ENCODE data around the gene NAALADL2.

NAALADL2 gene

GRCh38 chr3:175001091-175001490 is 142.0 kb downstream of the NAALADL2 start:
- DNase-seq: no peak

GRCh38 chr3:175002732-175003143 is 143.6 kb downstream of the NAALADL2 start:
- DNase-seq: no peak

DNA sequence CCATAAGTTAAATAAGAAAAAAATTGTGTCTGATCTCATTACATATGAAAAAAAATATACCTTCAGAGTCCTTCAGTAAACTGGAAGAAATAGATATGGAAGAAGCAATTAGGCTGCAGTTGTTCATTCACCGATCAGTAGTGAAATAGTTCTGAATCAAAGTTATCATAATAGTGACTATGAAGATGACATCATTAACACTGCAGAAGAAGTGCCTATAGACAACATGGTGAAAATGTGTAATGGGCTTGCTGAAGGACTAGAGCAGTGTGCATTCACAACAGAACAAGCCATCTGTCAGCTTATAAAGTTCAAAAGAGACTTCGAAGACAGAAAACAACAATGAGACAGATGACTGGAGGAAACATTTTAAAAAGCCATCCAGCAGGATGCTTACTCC is 144.5 kb downstream of the NAALADL2 start:
- no peak for DNase-seq

DNA sequence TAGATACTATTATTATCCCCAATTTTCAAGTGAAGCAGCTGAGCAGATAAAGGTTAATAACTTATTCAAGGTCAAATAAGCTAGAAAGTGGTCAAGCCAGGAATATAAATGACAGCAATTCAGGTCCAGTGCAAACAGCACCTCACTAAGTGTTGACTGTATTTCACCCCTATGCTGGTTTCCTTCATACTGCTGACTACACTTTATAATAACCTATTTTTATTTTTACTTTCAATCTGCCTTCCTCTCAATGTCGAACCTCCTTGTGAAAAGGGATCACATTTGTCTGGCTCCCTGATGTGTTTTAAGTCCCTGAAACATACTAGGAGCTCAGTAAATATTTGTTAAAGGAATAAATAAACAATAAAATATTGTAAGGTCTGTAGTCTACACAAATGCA is 146.1 kb downstream of the NAALADL2 start:
- DNase-seq: no peak

DNA sequence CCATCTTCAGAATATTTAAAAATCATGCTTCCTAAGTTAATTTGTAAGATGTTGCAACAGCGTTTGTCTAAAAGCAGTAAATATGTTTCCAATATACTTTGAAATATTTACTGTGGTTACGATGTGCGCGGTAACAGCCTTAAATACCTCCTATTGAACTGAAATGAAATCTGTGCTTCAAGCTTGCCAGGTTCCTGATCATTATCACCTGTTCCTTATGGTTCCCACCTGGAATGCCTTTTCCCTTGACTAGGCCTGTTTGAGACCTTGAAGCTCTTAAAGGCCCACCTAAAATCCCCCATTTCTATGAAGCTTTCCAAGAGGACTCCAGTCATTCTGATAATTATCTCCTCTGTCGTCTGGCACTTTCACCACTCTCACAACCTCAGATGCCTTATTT is 146.7 kb downstream of the NAALADL2 start:
- no peak for DNase-seq

- no peak for DNase-seq
These were observed 148.2 kb downstream of the NAALADL2 start for GRCh38 chr3:175007306-175007705.

- DNase-seq: no peak
These were observed 150.2 kb downstream of the NAALADL2 start for GRCh38 chr3:175009295-175009694.

DNA sequence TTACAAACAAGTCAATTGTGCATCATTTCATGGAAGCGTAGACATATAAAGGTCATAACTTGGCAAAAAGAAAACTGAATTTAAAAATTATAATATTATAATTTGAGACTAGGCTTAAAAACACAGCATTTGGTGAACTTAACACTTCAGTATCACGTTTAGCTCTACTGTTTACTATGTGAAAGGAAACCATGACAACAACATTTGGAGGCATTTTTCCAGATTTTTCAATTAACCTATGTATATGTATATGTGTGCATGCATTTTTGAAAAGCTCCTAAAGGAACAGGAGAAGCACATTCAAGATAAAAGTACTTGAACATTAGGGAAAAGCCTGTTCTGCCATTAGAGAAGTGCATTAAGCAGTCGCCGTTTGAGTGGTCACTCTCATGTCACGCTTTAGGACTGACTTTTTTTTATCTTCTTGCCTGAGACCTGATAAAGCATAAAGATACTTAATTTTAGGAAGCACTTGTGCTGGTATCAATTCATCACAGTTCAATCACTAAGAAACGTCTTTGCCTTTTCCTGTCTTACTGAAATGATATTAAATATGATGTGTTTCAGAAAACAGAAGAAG is 156.0 kb downstream of the NAALADL2 start:
- no peak for DNase-seq

- no peak for DNase-seq
These were observed 160.0 kb downstream of the NAALADL2 start for GRCh38 chr3:175018946-175019727.

DNA sequence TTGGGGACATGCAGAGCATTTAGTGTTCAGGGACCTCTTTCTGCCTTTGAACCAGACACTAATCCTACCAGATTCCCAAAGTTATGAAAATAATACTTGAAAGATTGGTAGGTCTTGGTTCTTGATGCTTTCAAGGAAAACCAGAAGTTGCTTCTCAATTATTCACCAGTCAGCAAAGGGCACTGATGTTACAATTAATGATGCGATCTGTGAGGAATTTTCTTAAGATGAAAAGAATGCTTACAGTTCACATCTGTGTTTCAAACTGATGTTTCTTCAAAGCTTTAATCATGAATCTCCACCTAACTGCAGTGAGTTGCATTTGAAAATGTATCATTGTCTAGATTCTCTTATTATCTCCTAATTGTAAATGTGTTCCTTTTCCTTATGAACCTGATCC is 161.0 kb downstream of the NAALADL2 start:
- DNase-seq: no peak

- no peak for DNase-seq
These were observed 170.7 kb downstream of the NAALADL2 start for GRCh38 chr3:175029828-175030227.

GRCh38 chr3:175039875-175040274 is 180.7 kb downstream of the NAALADL2 start:
- DNase-seq: no peak

GRCh38 chr3:175041369-175041768 is 182.2 kb downstream of the NAALADL2 start:
- no peak for DNase-seq

GRCh38 chr3:175046601-175047000 is 187.5 kb downstream of the NAALADL2 start:
- DNase-seq: no peak

GRCh38 chr3:175047786-175048185 is 188.7 kb downstream of the NAALADL2 start:
- no peak for DNase-seq

- no peak for DNase-seq
These were observed 198.3 kb downstream of the NAALADL2 start for GRCh38 chr3:175057401-175057800.

DNA sequence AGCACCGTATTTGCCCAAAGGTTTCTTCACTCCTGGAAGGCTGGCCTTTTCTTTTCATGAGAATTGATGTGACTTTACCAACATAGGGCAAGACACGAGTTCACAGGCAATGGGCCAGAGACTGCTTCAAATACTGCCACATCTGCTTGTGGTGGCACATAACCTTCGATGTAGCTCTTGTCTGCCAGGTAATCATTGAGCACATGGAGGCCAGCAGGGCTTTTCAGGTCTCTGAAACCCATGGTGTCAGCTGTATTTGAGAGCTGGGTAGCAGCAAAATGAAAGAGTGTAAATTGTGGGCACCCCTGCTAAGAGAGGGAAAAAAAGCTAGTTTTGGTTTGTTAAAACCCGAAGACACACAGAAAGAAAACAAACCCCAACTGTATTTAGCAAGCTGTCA is 200.7 kb downstream of the NAALADL2 start:
- no peak for DNase-seq

DNA sequence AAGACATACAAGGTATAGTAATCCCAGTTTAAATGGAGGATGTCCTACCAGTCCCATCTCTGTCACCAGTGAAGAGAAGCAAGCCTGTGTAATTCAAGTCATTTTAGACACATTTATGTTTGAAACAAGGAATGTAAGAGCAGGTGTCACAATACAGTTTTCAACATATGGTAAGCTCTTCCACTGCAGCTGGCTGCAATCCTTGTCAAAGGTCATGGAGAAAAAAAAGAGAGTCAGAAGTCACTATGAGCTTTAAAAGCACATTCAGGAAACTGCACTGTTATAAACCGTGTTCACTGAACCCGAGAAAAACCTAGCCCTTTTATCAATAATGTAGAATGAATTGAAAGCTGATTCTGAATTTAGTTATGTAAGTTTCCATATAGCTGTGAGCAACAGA is 206.4 kb downstream of the NAALADL2 start:
- DNase-seq: no peak

DNA sequence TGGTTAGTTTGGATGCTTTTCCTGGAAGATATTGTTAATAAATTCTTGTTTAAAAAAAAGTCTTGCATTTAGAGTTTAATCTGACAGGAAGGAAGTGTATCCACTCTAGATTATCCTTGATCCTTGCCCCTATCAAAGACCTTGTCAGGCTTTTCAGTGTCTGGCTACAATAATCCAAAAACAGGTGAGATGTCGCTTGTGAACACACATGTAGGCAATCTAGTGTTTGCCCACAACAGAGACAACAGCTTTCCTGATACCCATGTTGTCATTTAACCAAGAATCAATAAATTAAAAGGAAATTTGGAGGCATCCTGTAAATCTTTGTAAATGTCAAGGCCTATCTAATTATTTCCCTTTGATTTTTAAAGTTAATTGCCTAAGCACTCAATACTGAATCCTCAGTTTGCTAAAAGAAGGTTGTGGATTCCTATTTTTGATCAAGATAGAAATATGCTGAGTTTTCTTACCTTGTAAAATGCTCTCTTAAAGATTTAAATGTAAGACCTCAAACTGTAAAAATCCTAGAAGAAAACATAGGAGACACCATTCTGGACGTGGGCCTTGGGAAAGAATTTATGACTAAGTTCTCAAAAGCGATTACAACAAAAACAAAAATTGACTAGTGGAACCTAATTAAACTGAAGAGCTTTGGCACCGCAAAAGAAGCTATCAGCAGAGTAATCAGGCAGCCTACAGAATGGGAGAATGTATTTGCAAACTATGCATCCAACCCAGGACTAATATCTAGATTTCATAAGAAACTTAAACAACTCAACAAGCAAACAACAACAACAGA is 207.7 kb downstream of the NAALADL2 start:
- no peak for DNase-seq

GRCh38 chr3:175068587-175068986 is 209.5 kb downstream of the NAALADL2 start:
- no peak for DNase-seq

GRCh38 chr3:175070946-175071345 is 211.8 kb downstream of the NAALADL2 start:
- no peak for DNase-seq

GRCh38 chr3:175073219-175073905 is 214.2 kb downstream of the NAALADL2 start:
- DNase-seq: no peak

GRCh38 chr3:175075269-175075668 is 216.1 kb downstream of the NAALADL2 start:
- no peak for DNase-seq
